ENCODE results near the gene CYTH3.

DNA sequence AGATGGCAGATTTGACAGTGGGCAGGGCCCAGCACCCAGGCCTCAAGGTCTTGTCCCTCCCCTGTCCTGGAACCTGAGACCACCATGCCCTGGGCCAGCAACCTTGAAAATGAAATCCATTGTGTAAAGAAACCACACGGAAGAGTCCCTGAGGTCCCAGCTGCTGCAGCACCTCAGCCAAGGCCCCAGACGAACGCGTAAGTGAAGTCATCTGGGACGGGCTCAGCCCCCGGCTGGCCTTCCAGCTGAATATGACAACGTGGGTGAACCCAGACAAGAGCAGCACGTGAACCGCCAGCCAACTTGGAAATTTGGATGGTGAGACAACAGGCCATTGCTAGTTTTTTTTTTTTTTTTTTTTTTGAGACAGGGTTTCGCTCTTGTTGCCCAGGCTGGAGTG, 70.3 kb downstream of the CYTH3 start:
- TF ChIP-seq EZH2 (IDR thresholded peaks at IDR 0.05; ENCODE audit: insufficient read depth, poor library complexity, severe bottlenecking) (no peak), EZH2phosphoT487 (IDR thresholded peaks at IDR 0.05; ENCODE audit: insufficient read depth, low read depth) (no peak)

Data from GM23248 (cell line).